ENCODE results near the gene YBEY. TPM values are rescaled to one million over a fixed set of nuclear protein-coding genes. Genes with fewer than 3 reads are reported as not detected.
A peak's percentile ranks its signal among the peaks of the same experiment; 100 is the strongest.

YBEY gene
- total and polyA plus RNA-seq, 2 of the 13 experiments (the other 11 are each of a cell fraction or from before 2014, with no cell fraction given) = 6.5 to 8.9 TPM

DNA sequence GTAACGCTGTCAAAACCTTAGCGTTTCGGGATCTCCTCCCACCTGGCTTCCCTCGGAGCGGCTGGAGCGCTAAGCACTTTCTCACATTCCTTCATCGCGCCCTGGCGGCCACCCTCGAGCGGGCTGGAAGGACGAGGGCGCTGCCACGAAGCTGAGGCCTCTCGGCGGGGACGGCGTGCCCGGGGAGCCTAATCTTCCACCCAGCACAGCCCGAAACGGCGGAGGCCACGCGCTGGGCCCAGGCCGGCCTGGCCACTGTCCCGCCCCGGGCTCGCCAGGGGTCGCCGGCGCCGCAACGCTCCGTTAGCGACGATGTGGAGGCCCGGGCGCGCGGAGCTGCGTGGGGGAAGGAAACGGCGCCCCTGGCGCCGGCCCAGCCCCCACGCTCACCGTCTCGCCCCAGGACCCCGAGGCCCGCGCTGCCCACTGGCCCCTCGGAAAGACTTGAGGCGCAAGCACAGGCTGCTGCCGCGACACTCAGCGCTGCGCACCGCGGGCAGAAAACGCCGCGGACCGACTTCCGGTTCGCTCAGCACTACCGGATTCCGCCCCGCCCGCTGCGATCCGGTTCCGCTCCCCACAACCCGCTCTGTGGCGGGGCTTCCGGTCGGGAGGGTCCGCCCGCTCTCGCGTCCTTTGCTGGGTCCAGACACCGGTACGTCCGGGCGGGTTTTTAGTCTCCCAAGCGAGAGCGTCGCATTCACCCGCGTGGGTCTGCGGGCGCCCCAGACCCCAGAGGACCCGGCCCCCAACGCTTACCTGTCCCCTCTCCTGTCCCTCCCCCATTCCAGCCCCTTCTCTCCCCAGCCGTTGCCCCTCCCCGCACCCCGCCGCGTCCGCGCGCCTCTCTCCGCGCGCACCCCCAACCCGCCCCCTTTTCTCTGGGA lies at the start of gene YBEY (continued):
- TF ChIP-seq FOSL2 (CRISPR knock-in tag; IDR thresholded peaks at IDR 0.05) = peak; percentile 35

DNA sequence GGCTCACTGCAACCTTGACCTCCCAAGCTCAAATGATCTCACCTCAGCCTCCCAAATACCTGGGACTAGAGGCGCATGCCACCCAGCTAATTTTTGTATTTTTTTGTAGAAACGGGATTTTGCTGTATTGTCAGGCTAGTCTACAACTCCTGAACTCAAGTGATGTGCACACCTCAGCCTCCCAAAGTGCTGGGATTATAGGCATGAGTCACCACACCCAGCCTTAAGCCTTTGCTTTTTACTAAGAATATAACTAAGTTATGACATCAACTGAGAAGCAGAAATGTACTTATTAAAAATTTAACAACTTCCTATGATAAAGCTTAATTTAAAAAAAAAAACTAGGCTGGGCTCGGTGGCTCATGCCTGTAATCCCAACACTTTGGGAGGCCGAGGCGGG lies 48.7 kb upstream of the YBEY start:
- no peak overlapping the region for H2AFZ ChIP-seq (ENCODE audit: low read length)
- POLR2A ChIA-PET = no interaction called here
- BruUV-seq (replicated peaks) = no TSS peak
- intact Hi-C loops (cut with micrococcal nuclease; ENCODE audit: unreplicated experiment) = no loop called here
- H3K4me1 ChIP-seq (ENCODE audit: insufficient read depth, low read length) = no peaks in the 10 kb centered on the region
- no peaks in the 10 kb centered on the region for H3K27me3 ChIP-seq (ENCODE audit: control insufficient read depth in 1 of 2, insufficient read depth in 2 of 2, low read length in 2 of 2)
- ATAC-seq (no peak), FAIRE-seq (no peak), DNase-seq (ENCODE audit: low spot score) (no peak)
- H3K4me3 ChIP-seq (replicated peaks in 1 of 3; ENCODE audit: insufficient read depth in 1 of 3, low read depth in 2 of 3, low read length in 3 of 3) = no peak overlapping the region
- H3K9ac ChIP-seq (ENCODE audit: insufficient read depth, low read depth, low read length) = no peak overlapping the region
- TF ChIP-seq, protein P1, sequence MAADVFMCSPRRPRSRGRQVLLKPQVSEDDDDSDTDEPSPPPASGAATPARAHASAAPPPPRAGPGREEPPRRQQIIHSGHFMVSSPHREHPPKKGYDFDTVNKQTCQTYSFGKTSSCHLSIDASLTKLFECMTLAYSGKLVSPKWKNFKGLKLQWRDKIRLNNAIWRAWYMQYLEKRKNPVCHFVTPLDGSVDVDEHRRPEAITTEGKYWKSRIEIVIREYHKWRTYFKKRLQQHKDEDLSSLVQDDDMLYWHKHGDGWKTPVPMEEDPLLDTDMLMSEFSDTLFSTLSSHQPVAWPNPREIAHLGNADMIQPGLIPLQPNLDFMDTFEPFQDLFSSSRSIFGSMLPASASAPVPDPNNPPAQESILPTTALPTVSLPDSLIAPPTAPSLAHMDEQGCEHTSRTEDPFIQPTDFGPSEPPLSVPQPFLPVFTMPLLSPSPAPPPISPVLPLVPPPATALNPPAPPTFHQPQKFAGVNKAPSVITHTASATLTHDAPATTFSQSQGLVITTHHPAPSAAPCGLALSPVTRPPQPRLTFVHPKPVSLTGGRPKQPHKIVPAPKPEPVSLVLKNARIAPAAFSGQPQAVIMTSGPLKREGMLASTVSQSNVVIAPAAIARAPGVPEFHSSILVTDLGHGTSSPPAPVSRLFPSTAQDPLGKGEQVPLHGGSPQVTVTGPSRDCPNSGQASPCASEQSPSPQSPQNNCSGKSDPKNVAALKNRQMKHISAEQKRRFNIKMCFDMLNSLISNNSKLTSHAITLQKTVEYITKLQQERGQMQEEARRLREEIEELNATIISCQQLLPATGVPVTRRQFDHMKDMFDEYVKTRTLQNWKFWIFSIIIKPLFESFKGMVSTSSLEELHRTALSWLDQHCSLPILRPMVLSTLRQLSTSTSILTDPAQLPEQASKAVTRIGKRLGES (CRISPR knock-in tag; IDR thresholded peaks at IDR 0.05; ENCODE audit: borderline replicate concordance) = no peak
- TF ChIP-seq, protein P2, sequence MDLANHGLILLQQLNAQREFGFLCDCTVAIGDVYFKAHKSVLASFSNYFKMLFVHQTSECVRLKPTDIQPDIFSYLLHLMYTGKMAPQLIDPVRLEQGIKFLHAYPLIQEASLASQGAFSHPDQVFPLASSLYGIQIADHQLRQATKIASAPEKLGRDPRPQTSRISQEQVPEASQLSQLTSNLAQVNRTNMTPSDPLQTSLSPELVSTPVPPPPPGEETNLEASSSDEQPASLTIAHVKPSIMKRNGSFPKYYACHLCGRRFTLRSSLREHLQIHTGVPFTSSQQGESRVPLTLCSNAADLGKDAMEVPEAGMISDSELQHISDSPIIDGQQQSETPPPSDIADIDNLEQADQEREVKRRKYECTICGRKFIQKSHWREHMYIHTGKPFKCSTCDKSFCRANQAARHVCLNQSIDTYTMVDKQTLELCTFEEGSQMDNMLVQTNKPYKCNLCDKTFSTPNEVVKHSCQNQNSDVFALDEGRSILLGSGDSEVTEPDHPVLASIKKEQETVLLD (CRISPR knock-in tag; IDR thresholded peaks at IDR 0.05; ENCODE audit: low read depth) = no peak
- TF ChIP-seq ELF4 (CRISPR knock-in tag; IDR thresholded peaks at IDR 0.05; ENCODE audit: borderline replicate concordance) (no peak), ZNF577 (CRISPR knock-in tag; IDR thresholded peaks at IDR 0.05; ENCODE audit: borderline replicate concordance, low read depth) (no peak), ZNF143 (CRISPR knock-in tag; IDR thresholded peaks at IDR 0.05) (no peak)
- TF ChIP-seq, protein P3, sequence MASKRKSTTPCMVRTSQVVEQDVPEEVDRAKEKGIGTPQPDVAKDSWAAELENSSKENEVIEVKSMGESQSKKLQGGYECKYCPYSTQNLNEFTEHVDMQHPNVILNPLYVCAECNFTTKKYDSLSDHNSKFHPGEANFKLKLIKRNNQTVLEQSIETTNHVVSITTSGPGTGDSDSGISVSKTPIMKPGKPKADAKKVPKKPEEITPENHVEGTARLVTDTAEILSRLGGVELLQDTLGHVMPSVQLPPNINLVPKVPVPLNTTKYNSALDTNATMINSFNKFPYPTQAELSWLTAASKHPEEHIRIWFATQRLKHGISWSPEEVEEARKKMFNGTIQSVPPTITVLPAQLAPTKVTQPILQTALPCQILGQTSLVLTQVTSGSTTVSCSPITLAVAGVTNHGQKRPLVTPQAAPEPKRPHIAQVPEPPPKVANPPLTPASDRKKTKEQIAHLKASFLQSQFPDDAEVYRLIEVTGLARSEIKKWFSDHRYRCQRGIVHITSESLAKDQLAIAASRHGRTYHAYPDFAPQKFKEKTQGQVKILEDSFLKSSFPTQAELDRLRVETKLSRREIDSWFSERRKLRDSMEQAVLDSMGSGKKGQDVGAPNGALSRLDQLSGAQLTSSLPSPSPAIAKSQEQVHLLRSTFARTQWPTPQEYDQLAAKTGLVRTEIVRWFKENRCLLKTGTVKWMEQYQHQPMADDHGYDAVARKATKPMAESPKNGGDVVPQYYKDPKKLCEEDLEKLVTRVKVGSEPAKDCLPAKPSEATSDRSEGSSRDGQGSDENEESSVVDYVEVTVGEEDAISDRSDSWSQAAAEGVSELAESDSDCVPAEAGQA (IDR thresholded peaks at IDR 0.05; ENCODE audit: low read depth) = no peak
- TF ChIP-seq, protein P3 (CRISPR knock-in tag; IDR thresholded peaks at IDR 0.05; ENCODE audit: borderline replicate concordance) = no peak
- no peak overlapping the region for H3K27ac ChIP-seq (ENCODE audit: extremely low read length, insufficient read depth, low read length)
- no CpG with 5 or more reads among the region's 5 CpGs for WGBS (ENCODE audit: low lambda C conversion rate)
- no peaks in the 10 kb centered on the region for H4K20me1 ChIP-seq (ENCODE audit: insufficient read depth, low read length)
- no peaks in the 10 kb centered on the region for H3K79me2 ChIP-seq (ENCODE audit: insufficient read depth, low read length)
- CTCF ChIA-PET (ENCODE audit: low intra/inter-chr PET ratio, low total read pairs) = no interaction called here
- peaks cover 24 to 74% of the 10 kb centered on the region in 2 experiments for H3K36me3 ChIP-seq (replicated peaks in 1 of 2; ENCODE audit: control insufficient read depth in 1 of 2, insufficient read depth in 2 of 2, low read length in 2 of 2)
- in situ Hi-C loops (cut with HindIII; ENCODE audit: extremely low pct_ligation_motif_present, low pct_unique_long_range_greater_than_20kb) = no loop called here
- H3K4me2 ChIP-seq (ENCODE audit: low read depth, low read length) = no peak overlapping the region
- no peaks in the 10 kb centered on the region for H3K9me3 ChIP-seq (ENCODE audit: low read length)
